Hepatocyte (in vitro differentiated cells): ENCODE measurements around the gene JMJD8. TPM values are rescaled to one million over a fixed set of nuclear protein-coding genes. Genes with fewer than 3 reads are reported as not detected.

Experiments used
- DNase-seq: peaks from one replicate; pipeline ENCODE4 v3.0.0-alpha.2; 2016; ENCODE audit warnings: low spot score
- H2AFZ ChIP-seq: fragments of 200-600 bp; sonication (generic); 2 replicates; pipeline ENCODE4 v1.6.0; 2016; ENCODE audit warnings: antibody characterized with exemption, mild to moderate bottlenecking
- H3K27ac ChIP-seq: fragments of 200-600 bp; sonication (generic); 2 replicates; pipeline ENCODE4 v1.5.1; 2016; ENCODE audit warnings: mild to moderate bottlenecking
- H3K27me3 ChIP-seq: fragments of 200-600 bp; sonication (generic); 2 replicates; pipeline ENCODE4 v1.6.1; 2016
- H3K36me3 ChIP-seq: fragments of 200-600 bp; sonication (generic); replicated peaks from 2 replicates; pipeline ENCODE4 v1.5.1; 2016; ENCODE audit warnings: low read depth; ENCODE audit not compliant: insufficient read depth
- H3K4me1 ChIP-seq: fragments of 200-600 bp; sonication (generic); 2 replicates; pipeline ENCODE4 v1.5.1; 2016; ENCODE audit warnings: mild to moderate bottlenecking, moderate library complexity; ENCODE audit not compliant: insufficient read depth
- H3K4me2 ChIP-seq: fragments of 200-600 bp; sonication (generic); 2 replicates; pipeline ENCODE4 v1.6.0; 2016
- H3K4me3 ChIP-seq: fragments of 200-600 bp; sonication (generic); 2 replicates; pipeline ENCODE4 v1.5.1; 2016; ENCODE audit warnings: mild to moderate bottlenecking
- H3K79me2 ChIP-seq: fragments of 200-600 bp; sonication (generic); 2 replicates; pipeline ENCODE4 v1.6.0; 2017; ENCODE audit warnings: mild to moderate bottlenecking
- H3K9me2 ChIP-seq: fragments of 200-600 bp; sonication (generic); replicated peaks from 2 replicates; pipeline ENCODE4 v1.6.0; 2017; ENCODE audit warnings: mild to moderate bottlenecking; ENCODE audit not compliant: insufficient read depth
- H3K9me3 ChIP-seq: fragments of 200-600 bp; sonication (generic); 2 replicates; pipeline ENCODE4 v1.5.1; 2016; ENCODE audit warnings: low read depth, mild to moderate bottlenecking
- H4K20me1 ChIP-seq: fragments of 200-600 bp; sonication (generic); 2 replicates; pipeline ENCODE4 v1.6.0; 2016; ENCODE audit warnings: mild to moderate bottlenecking; ENCODE audit not compliant: insufficient read depth, poor library complexity, severe bottlenecking
- CTCF ChIP-seq: fragments of 200-600 bp; sonication (generic); IDR thresholded peaks from 2 replicates; pipeline ENCODE4 v1.5.1; 2016; ENCODE audit warnings: antibody characterized with exemption, mild to moderate bottlenecking; ENCODE audit not compliant: poor library complexity
- EZH2 ChIP-seq: fragments of 200-600 bp; sonication (generic); IDR thresholded peaks from 2 replicates; pipeline ENCODE4 v1.6.1; 2016; ENCODE audit warnings: antibody characterized with exemption, mild to moderate bottlenecking, borderline replicate concordance
- EZH2phosphoT487 ChIP-seq: fragments of 200-600 bp; sonication (generic); IDR thresholded peaks from one replicate; pipeline ENCODE4 v1.6.1; 2018; ENCODE audit warnings: antibody characterized with exemption, mild to moderate bottlenecking, low read depth, moderate library complexity; ENCODE audit not compliant: unreplicated experiment, severe bottlenecking
- WGBS: methylation state at CpG from one replicate; pipeline ENCODE4 v1.1.6; 2016; ENCODE audit warnings: low lambda C conversion rate; ENCODE audit errors: missing lambda C conversion rate; 5-methylcytosine and 5-hydroxymethylcytosine counted together
- polyA plus RNA-seq: library from polyadenylated mRNA; unstranded; fragments of >200 nt; fragmentation: Nextera tagmentation; extraction: Ambion mirVana; gene quantifications from 2 replicates; pipeline ENCODE4 v1.2.1, GENCODE V29; 2016
- total RNA-seq: library from RNA; depleted of rRNA; stranded (reverse); fragments of >200 nt; gene quantifications from 2 replicates; pipeline ENCODE4 v1.2.3, GENCODE V29; 2014

Gene JMJD8
- total and polyA plus RNA-seq, 2 experiments from 2014 or later: 44.3 to 84.3 TPM

DNA sequence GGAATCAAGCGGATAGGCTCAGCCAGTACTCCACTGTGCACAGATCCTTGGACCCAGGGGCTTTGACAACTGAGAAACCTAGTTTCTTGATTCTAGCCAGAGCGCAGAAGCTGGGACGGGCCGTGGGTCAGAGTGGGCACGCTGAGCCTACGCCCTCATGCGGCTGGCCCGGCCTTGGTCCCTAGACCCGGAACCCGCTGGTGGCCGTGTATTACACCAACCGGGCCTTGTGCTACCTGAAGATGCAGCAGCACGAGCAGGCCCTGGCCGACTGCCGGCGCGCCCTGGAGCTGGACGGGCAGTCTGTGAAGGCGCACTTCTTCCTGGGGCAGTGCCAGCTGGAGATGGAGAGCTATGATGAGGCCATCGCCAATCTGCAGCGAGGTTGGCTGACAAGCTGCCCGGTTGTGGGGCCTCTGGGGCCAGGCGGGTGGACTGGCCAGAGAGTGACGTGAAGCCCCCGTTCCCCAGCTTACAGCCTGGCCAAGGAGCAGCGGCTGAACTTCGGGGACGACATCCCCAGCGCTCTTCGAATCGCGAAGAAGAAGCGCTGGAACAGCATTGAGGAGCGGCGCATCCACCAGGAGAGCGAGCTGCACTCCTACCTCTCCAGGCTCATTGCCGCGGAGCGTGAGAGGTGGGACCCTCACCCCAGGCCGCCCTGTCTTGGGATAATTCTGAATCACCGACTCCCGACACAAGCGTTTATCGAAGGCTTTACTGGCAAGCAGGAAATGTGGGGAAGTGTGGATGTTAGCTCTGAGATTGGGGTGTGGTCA, 3.0 kb downstream of the JMJD8 start:
- 63% methylated on average over 44 of the region's 44 CpGs for WGBS
- DNase-seq: peak; percentile 66

DNA sequence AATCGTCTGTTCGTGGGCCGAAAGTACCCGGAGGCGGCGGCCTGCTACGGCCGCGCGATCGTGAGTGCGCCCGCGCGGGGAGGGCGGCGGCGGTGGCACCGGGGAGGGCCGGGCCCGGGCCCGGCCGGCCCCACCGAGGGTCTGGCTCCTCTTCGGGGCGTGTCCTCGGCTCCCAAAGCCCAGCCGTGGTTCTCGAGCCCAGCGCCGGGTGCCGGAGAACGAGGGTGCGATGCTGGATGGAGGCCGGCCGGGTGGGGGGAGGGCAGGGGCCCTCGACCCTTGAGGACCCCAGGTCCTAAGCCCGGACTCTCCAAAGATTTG, 3.5 kb downstream of the JMJD8 start:
- 1% methylated on average over 26 of the region's 38 CpGs for whole genome bisulfite sequencing
- DNase-seq: no peak
- H3K4me1 ChIP-seq: peaks cover 38% of the 10 kb centered on the region

More for the DNA sequence above, 3.0 kb downstream of the JMJD8 start:
- no peaks in the 10 kb centered on the region for H3K9me2 ChIP-seq
- no peaks in the 10 kb centered on the region for H3K27me3 ChIP-seq
- peaks cover 27% of the 10 kb centered on the region for H4K20me1 ChIP-seq
- no peaks in the 10 kb centered on the region for H3K36me3 ChIP-seq
- H3K27ac ChIP-seq: peak overlapping the region; percentile 97
- H3K9me3 ChIP-seq: no peaks in the 10 kb centered on the region
- peak overlapping the region; percentile 99 for H3K4me2 ChIP-seq
- TF ChIP-seq CTCF (peak; percentile 14), EZH2 (no peak)
- no peak overlapping the region for H2AFZ ChIP-seq
- H3K4me1 ChIP-seq: peaks cover 33% of the 10 kb centered on the region
- H3K79me2 ChIP-seq: peaks cover 32% of the 10 kb centered on the region
- peak overlapping the region; percentile 100 for H3K4me3 ChIP-seq

GRCh38 chr16:679814-680624, 4.1 kb downstream of the JMJD8 start, which contains the start of gene STUB1:
Gene STUB1 (plus strand): TSS chr16:680410. CDS start chr16:680526, 116 bp downstream.
- Histone ChIP-seq H3K27ac (peak within 1 kb of the TSS; percentile 97), H3K9me3 (no peaks in the 10 kb centered on the region), H3K4me2 (peak within 1 kb of the TSS; percentile 99), H3K9me2 (no peaks in the 10 kb centered on the region), H2AFZ (peak within 1 kb of the TSS; percentile 94), H3K4me3 (peak within 1 kb of the TSS; percentile 100), H3K36me3 (no peaks in the 10 kb centered on the region), H3K79me2 (peaks cover 32% of the 10 kb centered on the region), H3K4me1 (peaks cover 41% of the 10 kb centered on the region), H4K20me1 (peaks cover 27% of the 10 kb centered on the region), H3K27me3 (no peaks in the 10 kb centered on the region)
- peak; percentile 95 for DNase-seq
- WGBS: under 1% methylated on average over 31 of the region's 91 CpGs
- no peak for TF ChIP-seq EZH2
- no peak for TF ChIP-seq EZH2phosphoT487
- TF ChIP-seq CTCF: no peak

More for the DNA sequence above, 3.5 kb downstream of the JMJD8 start:
- Histone ChIP-seq H4K20me1 (peaks cover 27% of the 10 kb centered on the region), H3K79me2 (peaks cover 32% of the 10 kb centered on the region), H3K36me3 (no peaks in the 10 kb centered on the region), H2AFZ (peak overlapping the region; percentile 94), H3K4me2 (peak overlapping the region; percentile 99), H3K27me3 (no peaks in the 10 kb centered on the region), H3K4me3 (peak overlapping the region; percentile 100), H3K9me3 (no peaks in the 10 kb centered on the region), H3K27ac (peak overlapping the region; percentile 97), H3K9me2 (no peaks in the 10 kb centered on the region)
- TF ChIP-seq EZH2: no peak
- no peak for TF ChIP-seq EZH2phosphoT487
- no peak for TF ChIP-seq CTCF
